DLD1 (cell line): ENCODE results near the gene NAA16.

Experiments used
- in situ Hi-C: cut with HindIII; loops from 2 replicates; pipeline ENCODE4 v1.10.0; 2017; ENCODE audit warnings: low sequenced_read_pairs

Gene NAA16

DNA sequence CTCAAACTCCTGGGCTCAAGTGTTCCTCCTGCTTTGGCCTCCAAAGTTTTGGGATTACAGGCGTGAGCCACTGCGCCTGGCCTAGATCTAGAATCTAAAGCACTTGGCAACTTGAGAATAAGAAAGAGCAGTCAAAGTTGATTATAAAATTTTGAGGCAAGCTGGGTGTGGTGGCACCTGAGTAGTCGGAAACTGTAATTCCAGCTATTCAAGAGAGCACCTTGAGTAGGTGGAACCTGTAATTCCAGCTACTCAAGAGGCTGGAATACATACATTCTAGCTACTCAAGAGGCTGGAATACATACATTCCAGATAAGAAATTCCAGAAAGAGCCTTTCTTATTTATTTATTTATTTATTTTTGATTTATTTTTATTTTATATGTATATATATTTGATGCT lies 8.3 kb upstream of the NAA16 start:
- in situ Hi-C loops: no loop called here

DNA sequence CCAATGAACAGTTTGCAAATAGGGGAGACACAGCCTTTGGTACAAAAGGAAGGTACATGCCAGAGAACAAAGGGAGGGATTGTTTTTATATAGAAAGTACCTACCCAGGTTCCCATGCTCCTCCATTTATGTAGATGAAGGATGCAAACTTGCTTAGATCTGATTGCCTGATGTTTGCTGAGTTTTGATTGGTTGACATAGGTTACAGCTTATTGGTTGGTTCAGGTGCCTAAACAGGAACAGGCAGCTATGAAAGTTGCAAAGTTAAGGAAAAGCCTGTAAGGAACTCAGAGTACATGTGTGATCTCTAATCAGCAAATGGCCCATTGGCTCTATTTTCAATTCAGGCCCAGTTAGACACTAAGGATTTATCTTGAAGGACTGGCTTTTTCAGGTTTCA lies 6.5 kb upstream of the NAA16 start:
- in situ Hi-C loops: no loop called here

DNA sequence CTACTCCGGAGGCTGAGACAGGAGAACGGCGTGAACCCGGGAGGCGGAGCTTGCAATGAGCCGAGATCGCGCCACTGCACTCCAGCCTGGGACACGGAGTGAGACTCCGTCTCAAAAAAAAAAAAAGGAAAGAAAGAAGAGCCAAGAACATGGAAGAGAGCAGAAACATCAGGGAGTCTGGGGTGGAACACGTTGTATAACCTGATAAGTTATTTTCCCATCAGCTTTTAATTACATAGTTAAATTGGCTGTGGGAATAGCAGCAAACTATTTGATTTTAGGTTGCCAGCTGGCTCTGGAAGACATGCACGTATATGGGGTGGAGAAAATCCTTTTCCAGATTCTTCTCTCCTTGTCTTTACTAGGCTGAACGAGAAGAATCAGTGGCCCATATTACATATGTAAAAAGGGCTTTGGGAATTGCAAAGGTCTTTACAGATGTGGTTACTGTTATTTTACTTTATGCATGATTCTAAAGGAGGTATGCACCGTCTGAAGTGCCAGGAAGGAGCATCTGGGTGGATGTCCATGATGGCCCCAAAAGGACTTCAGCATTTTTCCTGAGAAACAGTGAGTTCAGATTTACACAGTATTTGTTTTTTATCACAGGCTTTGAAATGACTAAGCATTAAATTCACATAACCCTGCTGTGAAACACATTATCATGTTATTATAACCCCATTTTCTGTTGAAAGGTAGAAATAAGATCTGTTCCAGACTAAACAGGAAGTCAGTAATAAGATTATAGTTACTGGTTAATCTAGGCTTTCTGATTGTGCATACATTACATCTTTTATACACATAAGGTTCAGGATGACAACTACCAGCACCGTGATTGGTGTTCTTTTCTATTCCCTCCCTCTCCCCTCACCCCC lies 4.6 kb upstream of the NAA16 start:
- in situ Hi-C loops: no loop called here

DNA sequence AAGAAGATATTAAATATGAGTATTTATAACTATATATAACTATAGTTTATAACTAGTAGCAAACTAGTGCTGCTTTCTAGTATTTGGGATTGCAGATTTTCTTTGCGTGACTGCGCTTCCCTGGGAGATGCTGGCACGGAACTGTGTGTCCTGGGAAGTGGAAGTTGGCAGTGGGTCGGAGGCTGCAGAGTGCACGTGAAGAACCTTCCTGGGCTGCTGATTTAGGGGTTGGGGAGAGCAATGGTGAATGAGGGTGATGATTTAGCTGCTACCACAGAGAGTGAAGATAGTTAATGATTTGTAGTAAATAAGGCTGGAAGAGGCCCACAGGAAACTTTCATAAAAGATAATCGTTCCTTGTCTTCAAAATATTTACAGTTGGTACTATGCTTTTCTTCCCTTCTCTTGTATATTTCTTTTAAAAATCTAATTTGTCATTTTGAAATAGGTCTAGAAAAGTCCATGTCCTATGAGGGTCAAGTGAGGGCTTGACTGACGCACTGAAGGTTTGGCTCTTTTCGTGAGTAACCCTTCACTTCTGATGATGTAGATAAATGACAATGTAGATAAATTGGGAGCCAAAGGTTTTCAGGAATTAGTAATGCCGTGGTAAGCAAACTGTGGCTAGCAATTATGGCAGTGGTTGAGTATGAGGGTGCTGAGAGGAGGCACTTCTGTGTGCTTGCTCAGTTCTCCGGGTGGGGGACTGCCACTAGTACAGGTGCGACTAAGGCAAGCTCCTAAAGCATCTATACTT lies 3.0 kb upstream of the NAA16 start:
- in situ Hi-C loops: no loop called here

DNA sequence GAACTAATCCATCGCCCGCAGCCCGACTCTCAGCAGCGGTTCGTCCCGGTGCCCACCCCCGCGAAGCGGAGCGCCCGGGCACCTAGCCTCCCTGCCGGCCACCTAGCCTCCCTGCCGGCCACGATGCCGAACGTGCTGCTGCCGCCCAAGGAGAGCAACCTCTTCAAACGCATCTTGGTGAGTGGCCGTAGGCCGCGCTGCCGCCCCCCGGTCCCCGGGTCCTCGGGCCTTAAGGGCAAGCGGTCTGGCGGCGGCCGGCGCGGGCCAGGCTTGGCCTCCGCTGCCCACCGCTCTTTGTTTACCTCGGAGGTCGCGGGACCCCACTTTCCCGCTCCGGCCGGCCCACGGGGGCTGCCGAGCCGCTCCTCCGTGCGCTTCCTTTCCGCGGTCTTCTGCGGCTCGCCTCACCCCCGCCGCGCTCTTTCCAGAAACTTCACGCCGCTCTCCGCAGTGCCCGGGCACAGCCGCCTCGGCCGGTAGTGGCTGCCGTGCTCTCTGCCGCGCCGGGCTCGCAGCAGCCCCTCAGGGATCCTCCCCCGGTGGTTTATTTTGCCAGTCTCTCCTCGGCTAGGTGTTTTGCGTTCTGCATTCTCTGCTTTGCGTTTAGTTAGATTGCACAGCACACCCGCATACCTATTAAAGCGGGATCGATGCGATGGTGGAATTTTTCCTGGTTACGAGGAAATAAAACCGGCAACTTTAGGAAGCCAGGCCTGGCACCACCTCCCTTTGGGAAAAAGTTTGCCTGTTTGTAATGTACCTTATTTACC lies 524 bp downstream of the NAA16 start:
- in situ Hi-C loops: no loop called here

DNA sequence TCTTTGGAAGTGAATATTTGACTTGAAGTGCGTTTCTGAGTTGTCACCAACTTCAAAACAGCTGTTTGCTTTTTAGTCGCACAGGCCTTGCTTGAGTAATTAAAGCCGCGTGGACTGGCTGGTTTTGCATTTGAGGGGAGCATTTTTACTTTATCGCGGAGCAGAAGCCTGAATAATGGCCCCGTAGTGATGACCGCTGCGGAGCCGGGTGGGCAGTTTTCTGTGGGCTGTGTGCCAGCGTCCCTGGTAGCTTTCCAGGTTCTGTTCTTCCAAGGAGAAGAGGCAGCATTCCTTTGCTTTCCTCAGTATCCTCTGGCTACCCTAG lies 1.1 kb downstream of the NAA16 start:
- in situ Hi-C loops: no loop called here

DNA sequence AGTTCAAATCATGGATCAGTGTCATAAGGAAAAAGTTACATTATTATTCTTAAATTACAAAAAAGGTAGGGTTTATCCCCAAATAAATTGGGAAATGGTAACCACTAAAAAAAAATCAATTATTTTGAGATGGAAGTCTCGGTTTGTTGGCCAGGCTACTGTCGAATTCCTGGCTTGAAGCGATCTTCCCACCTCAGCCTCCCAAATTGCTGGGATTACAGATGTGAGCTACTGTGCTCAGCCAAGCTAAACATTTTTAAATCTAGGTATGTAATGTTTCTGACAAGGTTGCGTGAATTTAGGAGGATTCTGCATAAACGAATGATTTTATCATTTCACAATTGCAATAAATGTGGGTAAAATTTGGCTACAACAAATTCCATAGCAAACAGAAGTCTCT lies 2.0 kb downstream of the NAA16 start:
- in situ Hi-C loops: no loop called here

DNA sequence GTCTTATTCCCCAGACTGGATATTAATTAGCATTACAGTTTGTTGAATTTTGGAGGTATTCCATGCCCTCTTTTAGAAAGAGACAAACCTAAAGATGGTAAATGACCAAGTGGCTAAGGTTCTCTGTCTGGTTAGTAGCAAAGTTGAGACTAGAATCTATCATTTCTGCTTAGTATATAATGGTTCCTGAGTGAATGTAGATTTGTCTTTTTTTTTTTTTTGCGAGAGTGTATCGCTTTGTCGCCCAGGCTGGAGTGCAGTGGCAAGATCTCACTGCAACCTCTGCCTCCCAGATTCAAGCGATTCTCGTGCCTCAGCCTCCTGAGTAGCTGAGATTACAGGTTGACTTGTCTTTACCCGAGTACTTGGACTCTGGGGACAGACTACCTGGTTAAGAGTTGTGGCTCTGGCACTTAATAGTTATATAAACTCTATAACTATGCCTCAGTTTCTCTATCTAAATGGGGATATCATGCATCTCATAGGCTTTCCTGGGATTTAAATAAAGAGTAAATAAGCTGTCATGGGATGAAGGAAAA lies 2.7 kb downstream of the NAA16 start:
- in situ Hi-C loops: no loop called here

DNA sequence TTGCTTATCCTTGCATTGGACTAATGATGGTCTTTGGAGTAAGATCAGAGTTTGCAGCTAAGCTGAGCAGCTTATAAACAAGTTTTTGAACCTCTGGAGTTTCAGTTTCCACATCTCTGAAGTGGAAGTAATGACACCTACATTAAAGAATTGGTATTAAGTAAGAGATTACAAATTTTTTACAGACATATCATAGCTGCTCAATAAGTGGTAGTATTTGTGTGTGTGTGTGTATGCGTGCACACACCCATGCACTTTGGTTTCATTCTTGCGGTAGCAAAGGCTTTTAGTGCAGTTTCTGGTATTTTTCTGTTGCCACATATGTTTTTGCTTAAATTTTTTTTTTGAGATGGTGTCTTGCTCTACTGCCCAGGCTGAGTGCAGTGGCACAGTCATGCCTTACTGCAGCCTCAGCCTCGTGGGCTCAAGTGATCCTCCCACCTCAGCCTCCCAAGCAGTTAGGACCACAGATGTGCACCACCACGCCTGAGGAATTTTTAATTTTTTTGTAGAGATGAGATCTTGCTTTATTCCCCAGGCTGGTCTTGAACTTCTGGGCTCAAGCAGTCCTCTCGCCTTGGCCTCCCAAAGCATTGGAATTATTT lies 4.5 kb downstream of the NAA16 start:
- in situ Hi-C loops: no loop called here

DNA sequence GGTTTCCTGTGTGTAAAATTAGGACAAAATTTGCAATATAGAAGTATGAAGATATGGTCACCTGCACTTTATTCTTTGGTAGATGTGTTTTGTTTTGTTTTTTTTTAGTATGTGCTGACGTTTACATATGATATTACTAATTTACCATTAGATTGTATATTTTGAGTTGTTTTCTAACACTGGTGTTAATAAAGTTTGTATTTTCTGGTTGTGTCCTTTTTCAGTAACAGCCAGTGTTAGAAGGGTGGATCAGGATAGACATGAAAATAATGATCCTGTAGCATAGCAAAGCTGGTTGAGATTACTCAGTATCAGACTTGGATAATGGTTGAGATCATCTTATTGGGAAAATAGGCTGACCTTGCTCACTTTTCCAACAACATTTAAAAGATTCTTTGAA lies 6.2 kb downstream of the NAA16 start:
- in situ Hi-C loops: no loop called here

DNA sequence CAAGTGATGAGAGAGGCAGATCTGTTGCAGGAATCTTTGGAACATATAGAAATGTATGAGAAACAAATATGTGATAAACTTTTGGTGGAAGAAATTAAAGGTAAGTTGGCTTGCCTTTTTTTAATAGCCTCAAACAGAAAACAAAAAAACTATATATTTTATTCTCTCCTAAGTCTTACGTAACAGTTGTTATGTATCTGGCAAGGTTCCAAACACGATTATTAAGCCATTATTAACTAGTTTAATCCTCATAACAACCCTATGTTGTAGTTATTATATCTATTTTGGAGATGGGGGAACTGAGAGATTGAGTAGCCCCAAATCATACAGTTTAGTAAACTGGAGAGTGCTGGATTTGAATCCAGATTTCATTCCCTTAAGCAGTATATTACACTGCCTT lies 14.7 kb downstream of the NAA16 start:
- in situ Hi-C loops: no loop called here

DNA sequence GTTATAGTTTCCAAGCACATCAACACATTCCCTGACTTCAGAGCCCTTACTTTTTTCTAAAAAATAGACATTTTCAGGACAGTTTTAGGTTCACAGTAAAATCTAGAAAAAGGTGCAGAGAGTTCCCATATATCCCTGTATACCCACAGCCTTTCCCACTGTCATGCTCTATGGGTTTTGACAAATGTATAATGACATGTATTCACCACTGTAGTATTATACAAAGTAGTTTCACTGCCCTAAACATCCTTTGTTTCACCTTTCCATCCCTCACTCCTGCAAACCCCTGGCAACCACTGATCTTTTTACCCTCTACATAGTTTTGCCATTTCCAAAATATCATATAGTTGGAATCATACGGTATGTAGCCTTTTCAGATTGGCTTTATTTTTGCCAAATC lies 15.6 kb downstream of the NAA16 start:
- in situ Hi-C loops: no loop called here

DNA sequence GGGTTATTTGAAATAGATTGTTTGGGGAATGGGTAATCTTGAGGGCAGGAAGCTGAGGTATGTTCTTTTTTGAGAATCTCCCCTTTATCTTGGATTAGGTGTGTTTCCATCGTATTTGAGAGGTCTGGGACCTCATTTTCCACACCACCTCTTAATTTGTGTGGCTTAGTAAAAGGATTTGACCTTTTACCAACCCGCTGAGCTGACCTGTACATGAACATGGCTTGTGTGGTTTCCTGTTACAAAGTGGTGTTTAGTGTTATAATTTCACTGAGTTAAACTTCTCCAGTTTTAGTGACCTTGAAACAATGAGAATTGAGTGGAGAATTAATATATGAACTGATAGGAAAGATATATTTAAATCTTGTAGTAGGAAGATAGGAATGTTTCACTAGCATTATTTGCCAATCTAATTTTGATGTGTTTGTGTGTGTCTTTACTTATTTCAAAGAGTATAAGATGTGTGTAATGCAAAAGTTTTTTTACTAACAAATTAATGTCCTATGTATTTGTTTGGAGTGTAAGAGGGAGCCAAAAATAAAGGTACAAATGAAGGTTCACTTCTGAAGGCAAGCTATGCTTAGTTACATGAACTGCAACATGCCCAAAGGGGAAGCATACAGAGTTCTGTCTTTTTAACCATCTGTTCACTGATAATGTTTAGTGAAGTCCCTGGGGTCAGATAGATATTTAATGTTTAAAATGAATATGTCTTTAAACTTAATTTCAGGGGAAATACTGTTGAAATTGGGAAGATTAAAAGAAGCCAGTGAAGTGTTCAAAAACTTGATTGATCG lies 17.1 kb downstream of the NAA16 start:
- in situ Hi-C loops: no loop called here

DNA sequence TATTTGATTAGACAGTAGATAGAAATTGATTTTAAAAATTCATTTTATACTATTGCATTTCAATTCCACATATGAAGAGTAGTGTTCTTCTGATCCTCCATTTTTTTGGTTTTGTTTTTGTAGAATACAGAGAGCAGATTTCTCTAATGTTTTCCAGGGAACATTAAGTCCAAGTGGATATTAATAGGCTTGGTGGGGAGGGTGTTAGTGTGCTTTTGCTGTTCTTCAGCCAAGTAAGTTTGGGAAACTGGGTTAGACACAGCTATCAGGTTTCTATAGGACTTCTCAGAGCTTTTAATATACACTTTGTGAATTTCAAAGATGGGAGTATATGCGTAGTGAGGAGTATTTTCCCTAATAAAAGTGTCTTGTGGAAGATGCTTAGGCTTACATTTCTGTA lies 21.8 kb downstream of the NAA16 start:
- in situ Hi-C loops: no loop called here

DNA sequence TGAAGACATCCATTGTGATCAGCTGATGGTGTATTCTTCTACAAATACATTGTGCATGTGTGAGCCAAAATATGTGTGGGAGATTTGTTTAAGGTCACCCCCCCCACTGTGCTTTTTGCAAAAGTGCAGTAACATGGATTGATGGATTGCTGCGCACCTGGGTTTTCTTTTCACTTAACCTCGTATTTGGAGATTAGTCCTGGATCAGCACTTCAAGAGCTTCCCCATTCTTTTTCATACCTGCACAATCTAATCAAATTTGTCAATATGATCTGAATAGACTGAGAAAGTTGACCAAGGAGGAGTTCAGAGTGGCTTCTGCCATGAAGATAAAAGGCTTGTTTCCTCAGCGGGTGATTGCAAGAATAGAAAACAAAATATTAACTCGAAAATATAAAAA lies 23.7 kb downstream of the NAA16 start:
- in situ Hi-C loops: no loop called here

DNA sequence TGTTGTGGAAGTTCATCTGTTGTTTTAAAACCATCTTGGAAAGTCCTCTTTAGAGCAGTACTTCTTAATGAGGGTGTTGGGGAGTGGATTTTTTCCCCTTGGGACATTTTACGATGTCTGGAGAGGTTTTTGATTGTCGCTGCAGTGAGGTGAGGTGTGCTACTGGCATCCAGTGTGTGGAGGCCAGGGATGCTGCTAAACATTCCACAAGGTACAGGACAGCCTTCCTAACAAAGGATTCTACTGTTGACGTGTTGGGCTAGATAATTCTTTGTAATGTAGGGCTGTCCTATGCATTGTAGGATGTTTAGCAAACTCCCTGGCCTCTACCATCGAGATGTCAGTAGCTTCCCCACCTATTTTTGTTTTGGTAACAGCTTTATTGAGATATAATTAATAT lies 33.3 kb downstream of the NAA16 start:
- in situ Hi-C loops: no loop called here

DNA sequence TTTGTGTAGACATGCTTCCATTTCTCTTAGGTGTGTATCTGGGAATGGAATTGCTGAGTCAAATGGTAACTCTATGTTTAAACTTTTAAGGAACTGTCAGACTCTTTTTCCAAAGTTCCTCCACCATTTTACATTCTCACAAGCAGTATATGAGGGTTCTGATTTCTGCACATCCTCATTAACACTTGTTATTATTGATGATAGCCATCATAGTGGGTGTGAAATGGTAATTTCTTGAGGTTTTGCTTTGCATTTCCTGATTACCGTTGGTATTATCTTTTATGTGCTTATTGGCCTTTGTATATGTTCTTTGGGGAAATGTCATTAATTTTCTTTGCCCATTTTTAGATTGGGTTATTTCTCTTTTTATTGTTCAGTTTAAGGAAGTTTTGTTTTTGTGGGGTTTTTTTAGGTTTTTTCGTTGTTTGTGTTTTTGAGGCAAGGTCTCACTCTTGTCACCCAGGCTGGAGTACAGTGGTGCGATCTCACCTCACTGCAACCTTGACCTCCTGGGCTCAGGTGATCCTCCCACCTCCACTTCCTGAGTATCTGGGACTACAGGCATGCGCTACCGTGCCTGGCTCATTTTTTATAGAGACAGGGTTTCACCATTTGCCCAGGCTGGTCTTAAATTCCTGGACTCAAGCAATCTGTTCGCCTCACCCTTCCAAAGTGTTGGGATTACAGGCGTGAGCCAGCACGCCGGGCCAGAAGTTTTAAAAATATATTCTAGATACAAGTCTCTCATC lies 34.3 kb downstream of the NAA16 start:
- in situ Hi-C loops: no loop called here

DNA sequence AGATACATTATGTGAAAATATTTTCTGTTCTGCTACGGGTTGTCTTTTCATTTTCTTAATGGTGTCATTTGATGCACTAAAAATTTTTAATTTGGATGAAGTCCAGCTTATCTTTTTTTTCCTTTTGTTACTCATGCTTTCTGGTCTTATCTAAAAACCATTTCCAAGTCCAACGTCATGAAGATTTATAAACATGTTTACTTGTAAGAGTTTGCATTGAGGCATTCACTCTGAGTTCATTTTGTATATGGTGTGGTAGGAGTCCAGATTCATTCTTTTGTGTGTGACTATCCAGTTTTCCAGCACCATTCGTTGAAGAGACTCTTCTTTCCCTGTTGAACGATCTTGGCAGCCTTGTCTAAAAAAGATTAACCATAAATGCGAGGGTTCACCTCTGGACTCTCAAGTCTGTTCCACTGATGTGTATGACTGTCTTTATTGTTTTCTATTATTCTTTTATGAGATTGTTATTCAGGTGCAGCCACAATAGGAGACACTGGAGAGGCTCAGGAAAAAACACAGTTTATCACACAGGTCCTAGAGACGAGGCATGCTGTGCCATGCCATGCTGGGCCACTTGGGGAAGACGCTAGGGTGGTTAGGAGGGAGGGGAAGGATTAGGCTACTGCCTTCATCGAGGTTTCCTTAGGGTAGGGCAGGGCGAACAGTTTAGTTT lies 35.0 kb downstream of the NAA16 start:
- in situ Hi-C loops: no loop called here
